ENCODE data around the gene AMMECR1L. TPM values are rescaled to one million over a fixed set of nuclear protein-coding genes. Genes with fewer than 3 reads are reported as not detected.
"Not testable (repeated sequence)": the region's sequence is repeated elsewhere in the genome, so short reads cannot be mapped to it uniquely, and the experiment has no call there.

Gene AMMECR1L
- total and polyA plus RNA-seq, 2 of the 4 experiments (the other 2 are of a cell fraction): 13.4 to 14.0 TPM

DNA sequence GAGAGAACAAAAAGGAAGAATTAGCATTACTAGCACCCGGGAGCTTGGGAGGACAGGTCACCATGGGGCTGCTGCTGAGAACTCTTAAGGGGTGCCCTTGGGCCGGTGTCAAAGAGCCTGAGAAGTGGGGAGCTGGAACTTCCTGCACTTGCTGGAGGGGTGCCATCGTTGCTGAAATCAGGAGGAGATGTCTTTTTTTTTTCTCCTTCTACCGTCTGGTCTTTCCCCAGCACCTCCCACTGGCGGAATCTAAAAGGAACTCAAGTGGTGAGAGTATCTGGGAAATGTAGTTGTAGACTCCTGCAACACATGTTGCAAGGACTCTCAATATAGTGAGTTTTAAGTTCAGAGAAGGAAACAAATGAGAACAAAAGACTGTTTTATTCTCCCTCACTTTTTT is 6.1 kb upstream of the AMMECR1L start:
- ChIA-PET CTCF (no interaction called here), POLR2A (ENCODE audit: unreplicated experiment) (no interaction called here)
- no peaks in the 10 kb centered on the region for H3K9me1 ChIP-seq (ENCODE audit: insufficient read depth, low read length)
- BruUV-seq (replicated peaks): no TSS peak
- intact Hi-C loops (cut with micrococcal nuclease): no loop called here
- H3K23ac ChIP-seq (ENCODE audit: low read depth, low read length): no peak overlapping the region
- H3K4me3 ChIP-seq (ENCODE audit: insufficient read depth, low read depth, low read length): no peak overlapping the region
- DNase-seq: no peak
- H2AK5ac ChIP-seq (ENCODE audit: low read depth, low read length): no peak overlapping the region
- no peak overlapping the region for H3K27ac ChIP-seq (ENCODE audit: insufficient read depth, low read length)
- no peak overlapping the region for H2AFZ ChIP-seq (replicated peaks; ENCODE audit: low read length, poor library complexity)
- no peak overlapping the region for H3K56ac ChIP-seq (ENCODE audit: extremely low read depth, insufficient read depth, low read length)
- H2BK20ac ChIP-seq (ENCODE audit: low read depth, low read length): no peak overlapping the region
- no peak for TF ChIP-seq RCOR1 (IDR thresholded peaks at IDR 0.05; ENCODE audit: insufficient replicate concordance, low read length)
- TF ChIP-seq MAFK (IDR thresholded peaks at IDR 0.05; ENCODE audit: low read depth, low read length): no peak
- dilution Hi-C loops (cut with HindIII; ENCODE audit: low sequenced_read_pairs, unreplicated experiment): no loop called here
- H3K4me2 ChIP-seq (ENCODE audit: low read depth, low read length): no peak overlapping the region
- no peak overlapping the region for H2BK15ac ChIP-seq (ENCODE audit: low read depth, low read length)
- no peak overlapping the region for H2BK120ac ChIP-seq (ENCODE audit: low read depth, low read length)
- H3K36me3 ChIP-seq (ENCODE audit: control insufficient read depth, insufficient read depth, low read length): no peaks in the 10 kb centered on the region
- no peak for ATAC-seq (ENCODE audit: low read depth)
- peaks cover 8% of the 10 kb centered on the region for H3K4me1 ChIP-seq (ENCODE audit: control insufficient read depth, insufficient read depth, low read length)
- no peak overlapping the region for H3K18ac ChIP-seq (ENCODE audit: low read depth, low read length)
- H2AK9ac ChIP-seq (replicated peaks; ENCODE audit: low read depth, low read length, poor library complexity): no peak overlapping the region
- no peaks in the 10 kb centered on the region for H3K9me3 ChIP-seq (ENCODE audit: control insufficient read depth, insufficient read depth, low read length)
- H4K5ac ChIP-seq (ENCODE audit: low read depth, low read length): no peak overlapping the region
- no peaks in the 10 kb centered on the region for H4K20me1 ChIP-seq (ENCODE audit: insufficient read depth, low read length)
- H4K8ac ChIP-seq (ENCODE audit: low read depth in 2 of 2, low read length in 2 of 2): no peak overlapping the region
- H3K9ac ChIP-seq (ENCODE audit: low read depth, low read length): no peak overlapping the region
- in situ Hi-C loops (cut with MboI; ENCODE audit: low sequenced_read_pairs): loop anchor here (25.0 kb wide), 1 partner anchor 420 kb away; the partner anchor contains the start of gene HS6ST1
- H2BK5ac ChIP-seq (ENCODE audit: low read depth, low read length, poor library complexity, severe bottlenecking): no peak overlapping the region
- H3K79me1 ChIP-seq (ENCODE audit: low read depth in 1 of 2, low read length in 2 of 2): peaks cover 3 to 21% of the 10 kb centered on the region in 2 experiments; a peak in 3 of 4 replicates
- no peak overlapping the region for H3K4ac ChIP-seq (ENCODE audit: low read depth, low read length)
- no CpG with 5 or more reads among the region's 5 CpGs for WGBS, 2 experiments (ENCODE audit: extremely low coverage in 2 of 2, insufficient read length in 1 of 2)
- H4K91ac ChIP-seq (ENCODE audit: insufficient read depth, low read depth, low read length): no peak overlapping the region
- no peaks in the 10 kb centered on the region for H3K27me3 ChIP-seq (ENCODE audit: control insufficient read depth, insufficient read depth, low read length)
- no peak overlapping the region for H3K14ac ChIP-seq (replicated peaks; ENCODE audit: low read depth, low read length)

DNA sequence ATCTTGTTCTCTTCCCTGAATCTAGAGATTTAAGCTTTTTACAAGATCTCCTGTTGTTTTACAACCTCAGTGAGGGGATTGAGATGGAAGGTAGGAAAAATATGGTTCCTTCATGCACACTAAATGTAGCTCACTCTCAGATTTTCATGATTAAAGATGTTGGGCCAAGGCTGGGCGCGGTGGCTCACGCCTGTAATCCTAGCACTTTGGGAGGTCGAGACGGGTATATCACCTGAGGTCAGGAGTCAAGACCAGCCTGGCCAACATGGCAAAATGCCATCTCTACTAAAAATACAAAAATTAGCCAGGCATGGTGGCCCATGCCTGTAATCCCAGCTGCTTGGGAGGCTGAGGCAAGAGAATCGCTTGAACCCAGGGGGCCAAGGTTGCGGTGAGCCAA is 5.0 kb upstream of the AMMECR1L start:
- H2BK5ac ChIP-seq (ENCODE audit: low read depth, low read length, poor library complexity, severe bottlenecking); H3K9ac ChIP-seq (ENCODE audit: low read depth, low read length); H2BK120ac ChIP-seq (ENCODE audit: low read depth, low read length); H4K5ac ChIP-seq (ENCODE audit: low read depth, low read length); H3K4me1 ChIP-seq (ENCODE audit: control insufficient read depth, insufficient read depth, low read length); H4K91ac ChIP-seq (ENCODE audit: insufficient read depth, low read depth, low read length); BruUV-seq (replicated peaks); H3K4ac ChIP-seq (ENCODE audit: low read depth, low read length); H2BK15ac ChIP-seq (ENCODE audit: low read depth, low read length); H2AFZ ChIP-seq (replicated peaks; ENCODE audit: low read length, poor library complexity); H2AK5ac ChIP-seq (ENCODE audit: low read depth, low read length); H2BK20ac ChIP-seq (ENCODE audit: low read depth, low read length); intact Hi-C loops (cut with micrococcal nuclease); H3K27me3 ChIP-seq (ENCODE audit: control insufficient read depth, insufficient read depth, low read length); dilution Hi-C loops (cut with HindIII; ENCODE audit: low sequenced_read_pairs, unreplicated experiment); H3K9me1 ChIP-seq (ENCODE audit: insufficient read depth, low read length); H3K56ac ChIP-seq (ENCODE audit: extremely low read depth, insufficient read depth, low read length); H3K18ac ChIP-seq (ENCODE audit: low read depth, low read length); H3K4me2 ChIP-seq (ENCODE audit: low read depth, low read length); H4K8ac ChIP-seq (ENCODE audit: low read depth in 2 of 2, low read length in 2 of 2); H3K9me3 ChIP-seq (ENCODE audit: control insufficient read depth, insufficient read depth, low read length); H2AK9ac ChIP-seq (replicated peaks; ENCODE audit: low read depth, low read length, poor library complexity); ATAC-seq (ENCODE audit: low read depth); POLR2A ChIA-PET (ENCODE audit: unreplicated experiment); H3K23ac ChIP-seq (ENCODE audit: low read depth, low read length); H4K20me1 ChIP-seq (ENCODE audit: insufficient read depth, low read length); H3K27ac ChIP-seq (ENCODE audit: insufficient read depth, low read length); H3K14ac ChIP-seq (replicated peaks; ENCODE audit: low read depth, low read length); H3K36me3 ChIP-seq (ENCODE audit: control insufficient read depth, insufficient read depth, low read length); DNase-seq; H3K4me3 ChIP-seq (ENCODE audit: insufficient read depth, low read depth, low read length): not testable (repeated sequence)
- WGBS, 2 experiments (ENCODE audit: extremely low coverage in 2 of 2, insufficient read length in 1 of 2): no CpG with 5 or more reads among the region's 7 CpGs
- CTCF ChIA-PET: interaction anchor here (0.6 kb wide), 1 partner anchor 15 kb away, joined by 3 read pairs; no protein-coding TSS in a partner anchor
- peaks cover 3 to 21% of the 10 kb centered on the region in 2 experiments; a peak in 3 of 4 replicates for H3K79me1 ChIP-seq (ENCODE audit: low read depth in 1 of 2, low read length in 2 of 2)
- in situ Hi-C loops (cut with MboI; ENCODE audit: low sequenced_read_pairs): loop anchor here (25.0 kb wide), 1 partner anchor 422 kb away; the partner anchor contains the start of gene HS6ST1

All from IMR-90 (cell line).